ENCODE data around the gene ITIH4. TPM values are rescaled to one million over a fixed set of nuclear protein-coding genes. Genes with fewer than 3 reads are reported as not detected.
A peak's percentile ranks its signal among the peaks of the same experiment; 100 is the strongest.

ITIH4 gene
- total RNA-seq, 1 donor from 2014 or later = 3.6 TPM

GRCh38 chr3:52833202-52833601, 2.7 kb upstream of the ITIH4 start:
- H3K4me3 Mint-ChIP-seq = no peak overlapping the region
- no peak for DNase-seq
- intact Hi-C loops (cut with micrococcal nuclease) = no loop called here
- no peaks in the 10 kb centered on the region for H3K27me3 Mint-ChIP-seq
- H3K36me3 Mint-ChIP-seq (ENCODE audit: low read depth) = peaks cover 2% of the 10 kb centered on the region
- H3K9me3 Mint-ChIP-seq = no peaks in the 10 kb centered on the region
- no peak overlapping the region for H3K27ac Mint-ChIP-seq
- H3K4me1 Mint-ChIP-seq = peaks cover 18% of the 10 kb centered on the region

- Mint-ChIP-seq H3K27me3 (no peaks in the 10 kb centered on the region), H3K36me3 (ENCODE audit: low read depth) (no peaks in the 10 kb centered on the region), H3K4me3 (no peak overlapping the region), H3K27ac (no peak overlapping the region), H3K9me3 (no peaks in the 10 kb centered on the region), H3K4me1 (peaks cover 6% of the 10 kb centered on the region)
- intact Hi-C loops (cut with micrococcal nuclease) = no loop called here
- DNase-seq = no peak
These were observed 1.2 kb upstream of the ITIH4 start for GRCh38 chr3:52831500-52832301.

- Mint-ChIP-seq H3K36me3 (ENCODE audit: low read depth) (no peaks in the 10 kb centered on the region), H3K4me3 (no peak overlapping the region), H3K27me3 (no peaks in the 10 kb centered on the region), H3K9me3 (no peaks in the 10 kb centered on the region), H3K4me1 (peaks cover 5% of the 10 kb centered on the region), H3K27ac (no peak overlapping the region)
- no peak for DNase-seq
- intact Hi-C loops (cut with micrococcal nuclease) = no loop called here
These were observed 487 bp downstream of the ITIH4 start for GRCh38 chr3:52829906-52830463.

- intact Hi-C loops (cut with micrococcal nuclease) = no loop called here
- DNase-seq = no peak
- H3K27me3 Mint-ChIP-seq = no peaks in the 10 kb centered on the region
- H3K4me1 Mint-ChIP-seq = peaks cover 5% of the 10 kb centered on the region
- no peak overlapping the region for H3K4me3 Mint-ChIP-seq
- no peaks in the 10 kb centered on the region for H3K36me3 Mint-ChIP-seq (ENCODE audit: low read depth)
- no peak overlapping the region for H3K27ac Mint-ChIP-seq
- H3K9me3 Mint-ChIP-seq = no peaks in the 10 kb centered on the region
These were observed 990 bp downstream of the ITIH4 start for GRCh38 chr3:52829482-52829881.

GRCh38 chr3:52827866-52828376, 2.6 kb downstream of the ITIH4 start:
- H3K4me3 Mint-ChIP-seq = no peak overlapping the region
- DNase-seq = no peak
- H3K4me1 Mint-ChIP-seq = peaks cover 5% of the 10 kb centered on the region
- H3K27ac Mint-ChIP-seq = no peak overlapping the region
- H3K27me3 Mint-ChIP-seq = no peaks in the 10 kb centered on the region
- intact Hi-C loops (cut with micrococcal nuclease) = no loop called here
- H3K9me3 Mint-ChIP-seq = no peaks in the 10 kb centered on the region
- no peaks in the 10 kb centered on the region for H3K36me3 Mint-ChIP-seq (ENCODE audit: low read depth)

GRCh38 chr3:52827441-52827840, 3.0 kb downstream of the ITIH4 start:
- intact Hi-C loops (cut with micrococcal nuclease) = no loop called here
- no peak overlapping the region for H3K27ac Mint-ChIP-seq
- H3K27me3 Mint-ChIP-seq = no peaks in the 10 kb centered on the region
- no peaks in the 10 kb centered on the region for H3K36me3 Mint-ChIP-seq (ENCODE audit: low read depth)
- no peak for DNase-seq
- no peaks in the 10 kb centered on the region for H3K9me3 Mint-ChIP-seq
- peaks cover 5% of the 10 kb centered on the region for H3K4me1 Mint-ChIP-seq
- H3K4me3 Mint-ChIP-seq = no peak overlapping the region

- Mint-ChIP-seq H3K27me3 (no peaks in the 10 kb centered on the region), H3K4me3 (no peak overlapping the region), H3K9me3 (no peaks in the 10 kb centered on the region), H3K27ac (no peak overlapping the region), H3K4me1 (no peaks in the 10 kb centered on the region), H3K36me3 (ENCODE audit: low read depth) (no peaks in the 10 kb centered on the region)
- DNase-seq = no peak
- intact Hi-C loops (cut with micrococcal nuclease) = no loop called here
These were observed 6.4 kb downstream of the ITIH4 start for GRCh38 chr3:52824037-52824436.

- Mint-ChIP-seq H3K4me1 (no peaks in the 10 kb centered on the region), H3K27me3 (no peaks in the 10 kb centered on the region), H3K9me3 (no peaks in the 10 kb centered on the region), H3K27ac (no peak overlapping the region), H3K4me3 (no peak overlapping the region), H3K36me3 (ENCODE audit: low read depth) (no peaks in the 10 kb centered on the region)
- intact Hi-C loops (cut with micrococcal nuclease) = no loop called here
- DNase-seq = no peak
These were observed 8.1 kb downstream of the ITIH4 start for GRCh38 chr3:52822363-52822762.

GRCh38 chr3:52820736-52821135, 9.7 kb downstream of the ITIH4 start:
- Mint-ChIP-seq H3K9me3 (no peaks in the 10 kb centered on the region), H3K4me1 (no peaks in the 10 kb centered on the region), H3K27me3 (no peaks in the 10 kb centered on the region), H3K36me3 (ENCODE audit: low read depth) (no peaks in the 10 kb centered on the region), H3K27ac (no peak overlapping the region), H3K4me3 (no peak overlapping the region)
- intact Hi-C loops (cut with micrococcal nuclease) = no loop called here
- DNase-seq = peak; percentile 73

GRCh38 chr3:52819936-52820335, 10.5 kb downstream of the ITIH4 start:
- no peak for DNase-seq
- intact Hi-C loops (cut with micrococcal nuclease) = no loop called here
- H3K4me1 Mint-ChIP-seq = no peaks in the 10 kb centered on the region
- H3K27me3 Mint-ChIP-seq = no peaks in the 10 kb centered on the region
- H3K27ac Mint-ChIP-seq = no peak overlapping the region
- no peak overlapping the region for H3K4me3 Mint-ChIP-seq
- H3K9me3 Mint-ChIP-seq = no peaks in the 10 kb centered on the region
- no peaks in the 10 kb centered on the region for H3K36me3 Mint-ChIP-seq (ENCODE audit: low read depth)

- intact Hi-C loops (cut with micrococcal nuclease) = no loop called here
- Mint-ChIP-seq H3K27ac (no peak overlapping the region), H3K9me3 (no peaks in the 10 kb centered on the region), H3K27me3 (no peaks in the 10 kb centered on the region), H3K36me3 (ENCODE audit: low read depth) (no peaks in the 10 kb centered on the region), H3K4me3 (no peak overlapping the region), H3K4me1 (no peaks in the 10 kb centered on the region)
- no peak for DNase-seq
These were observed 12.6 kb downstream of the ITIH4 start for GRCh38 chr3:52817860-52818259.

- no peaks in the 10 kb centered on the region for H3K36me3 Mint-ChIP-seq (ENCODE audit: low read depth)
- no peaks in the 10 kb centered on the region for H3K9me3 Mint-ChIP-seq
- no peaks in the 10 kb centered on the region for H3K27me3 Mint-ChIP-seq
- no peak overlapping the region for H3K27ac Mint-ChIP-seq
- H3K4me3 Mint-ChIP-seq = no peak overlapping the region
- no peaks in the 10 kb centered on the region for H3K4me1 Mint-ChIP-seq
- DNase-seq = no peak
- intact Hi-C loops (cut with micrococcal nuclease) = no loop called here
These were observed 13.3 kb downstream of the ITIH4 start for GRCh38 chr3:52817221-52817620.

- intact Hi-C loops (cut with micrococcal nuclease) = no loop called here
- no peaks in the 10 kb centered on the region for H3K4me1 Mint-ChIP-seq
- no peaks in the 10 kb centered on the region for H3K27me3 Mint-ChIP-seq
- H3K9me3 Mint-ChIP-seq = no peaks in the 10 kb centered on the region
- H3K36me3 Mint-ChIP-seq (ENCODE audit: low read depth) = no peaks in the 10 kb centered on the region
- H3K27ac Mint-ChIP-seq = no peak overlapping the region
- no peak for DNase-seq
- H3K4me3 Mint-ChIP-seq = no peak overlapping the region
These were observed 13.8 kb downstream of the ITIH4 start for GRCh38 chr3:52816654-52817053.

- intact Hi-C loops (cut with micrococcal nuclease) = no loop called here
- Mint-ChIP-seq H3K4me3 (no peak overlapping the region), H3K4me1 (no peaks in the 10 kb centered on the region), H3K27ac (no peak overlapping the region), H3K27me3 (no peaks in the 10 kb centered on the region), H3K36me3 (ENCODE audit: low read depth) (no peaks in the 10 kb centered on the region), H3K9me3 (no peaks in the 10 kb centered on the region)
- no peak for DNase-seq
These were observed 14.3 kb downstream of the ITIH4 start for GRCh38 chr3:52816199-52816598.
